ENCODE measurements around the gene WASF2.
"Not testable (repeated sequence)": the region's sequence is repeated elsewhere in the genome, so short reads cannot be mapped to it uniquely, and the experiment has no call there.

Gene WASF2, protein sequence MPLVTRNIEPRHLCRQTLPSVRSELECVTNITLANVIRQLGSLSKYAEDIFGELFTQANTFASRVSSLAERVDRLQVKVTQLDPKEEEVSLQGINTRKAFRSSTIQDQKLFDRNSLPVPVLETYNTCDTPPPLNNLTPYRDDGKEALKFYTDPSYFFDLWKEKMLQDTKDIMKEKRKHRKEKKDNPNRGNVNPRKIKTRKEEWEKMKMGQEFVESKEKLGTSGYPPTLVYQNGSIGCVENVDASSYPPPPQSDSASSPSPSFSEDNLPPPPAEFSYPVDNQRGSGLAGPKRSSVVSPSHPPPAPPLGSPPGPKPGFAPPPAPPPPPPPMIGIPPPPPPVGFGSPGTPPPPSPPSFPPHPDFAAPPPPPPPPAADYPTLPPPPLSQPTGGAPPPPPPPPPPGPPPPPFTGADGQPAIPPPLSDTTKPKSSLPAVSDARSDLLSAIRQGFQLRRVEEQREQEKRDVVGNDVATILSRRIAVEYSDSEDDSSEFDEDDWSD
- total RNA-seq: 103 to 331 (median 154) reads per million in 18 experiments

- peak; percentile 98 to 99 for DNase-seq
Measured at GRCh38 chr1:27489973-27490741, at the start of gene WASF2. Gene WASF2, minus strand, starts transcription at chr1:27490167. Its CDS starts 61,277 bp downstream, at chr1:27428890.

DNA sequence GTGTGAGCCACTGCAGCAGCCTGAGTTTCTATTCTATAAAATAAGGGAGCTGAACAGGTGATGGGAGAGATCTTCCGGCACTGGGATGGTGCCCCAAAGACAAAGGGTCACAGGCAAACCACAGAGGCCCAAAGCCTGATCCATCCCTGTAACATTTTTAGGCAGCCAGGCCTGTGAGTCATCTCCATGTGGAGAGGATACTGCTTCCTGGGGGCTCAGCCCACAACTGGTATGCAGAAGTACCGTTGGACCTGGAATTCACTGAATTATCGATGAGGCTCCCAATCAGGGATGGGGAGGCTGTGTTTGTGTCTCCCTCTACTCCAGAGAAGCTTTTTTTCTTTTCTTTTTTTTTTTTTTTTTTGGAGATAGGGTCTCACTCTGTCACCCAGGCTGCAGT, 48.8 kb upstream of the WASF2 start:
- DNase-seq: peak; percentile 20 to 59

DNA sequence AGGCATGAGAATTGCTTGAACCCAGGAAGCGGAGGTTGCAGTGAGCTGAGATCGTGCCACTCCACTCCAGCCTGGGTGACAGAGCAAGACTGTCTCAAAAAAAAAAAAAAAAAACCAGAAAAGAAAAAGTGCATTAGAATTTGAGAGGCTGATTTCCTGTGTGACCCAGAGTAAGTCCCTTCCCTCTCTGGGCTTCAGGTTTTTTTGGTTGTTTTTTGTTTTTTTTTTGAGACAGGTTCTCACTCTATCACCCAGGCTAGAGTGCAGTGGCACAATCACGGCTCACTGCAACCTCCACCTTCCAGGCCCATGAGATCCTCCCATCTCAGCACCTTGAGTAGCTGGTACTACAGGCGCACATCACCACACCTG, 48.3 kb upstream of the WASF2 start:
- DNase-seq: not testable (repeated sequence)

DNA sequence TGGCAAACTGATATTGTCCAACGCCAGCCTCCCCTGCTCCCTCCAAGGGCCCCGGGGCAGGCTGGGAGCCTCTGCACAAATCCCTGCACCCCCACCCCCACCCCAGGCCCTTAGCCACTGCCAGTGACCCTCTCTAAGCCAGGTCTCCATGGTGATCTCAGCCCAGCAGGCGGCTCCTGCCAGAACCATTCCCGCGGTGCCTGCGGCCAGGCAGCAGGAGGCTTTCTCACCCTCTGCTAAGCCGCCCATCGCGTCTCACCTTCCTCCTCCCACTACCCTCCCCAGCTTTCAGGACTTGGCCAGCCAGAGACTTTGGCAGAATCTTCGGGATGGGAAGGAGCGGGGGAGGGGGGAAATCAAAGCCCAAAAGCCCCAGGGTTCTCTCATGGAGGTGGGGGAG, 46.8 kb upstream of the WASF2 start:
- no peak for DNase-seq

GRCh38 chr1:27536010-27536757, 46.2 kb upstream of the WASF2 start:
- DNase-seq: no peak

- DNase-seq: no peak
Measured at GRCh38 chr1:27535386-27535785, 45.4 kb upstream of the WASF2 start.

- DNase-seq: no peak
Measured at GRCh38 chr1:27531959-27532685, 42.2 kb upstream of the WASF2 start.

- no peak for DNase-seq
Measured at GRCh38 chr1:27530192-27530591, 40.2 kb upstream of the WASF2 start.

- DNase-seq: no peak
Measured at GRCh38 chr1:27529704-27530018, 39.7 kb upstream of the WASF2 start.

- peak in 1 of 2 donors; percentile 8 for DNase-seq
Measured at GRCh38 chr1:27528818-27529703, 39.1 kb upstream of the WASF2 start.

- peak in 1 of 2 donors; percentile 14 for DNase-seq
Measured at GRCh38 chr1:27527890-27528817, 38.2 kb upstream of the WASF2 start.

- peak in 1 of 2 donors; percentile 24 for DNase-seq
Measured at GRCh38 chr1:27527223-27527889, 37.4 kb upstream of the WASF2 start.

GRCh38 chr1:27526569-27527222, 36.7 kb upstream of the WASF2 start:
- peak; percentile 46 to 75 for DNase-seq

DNA sequence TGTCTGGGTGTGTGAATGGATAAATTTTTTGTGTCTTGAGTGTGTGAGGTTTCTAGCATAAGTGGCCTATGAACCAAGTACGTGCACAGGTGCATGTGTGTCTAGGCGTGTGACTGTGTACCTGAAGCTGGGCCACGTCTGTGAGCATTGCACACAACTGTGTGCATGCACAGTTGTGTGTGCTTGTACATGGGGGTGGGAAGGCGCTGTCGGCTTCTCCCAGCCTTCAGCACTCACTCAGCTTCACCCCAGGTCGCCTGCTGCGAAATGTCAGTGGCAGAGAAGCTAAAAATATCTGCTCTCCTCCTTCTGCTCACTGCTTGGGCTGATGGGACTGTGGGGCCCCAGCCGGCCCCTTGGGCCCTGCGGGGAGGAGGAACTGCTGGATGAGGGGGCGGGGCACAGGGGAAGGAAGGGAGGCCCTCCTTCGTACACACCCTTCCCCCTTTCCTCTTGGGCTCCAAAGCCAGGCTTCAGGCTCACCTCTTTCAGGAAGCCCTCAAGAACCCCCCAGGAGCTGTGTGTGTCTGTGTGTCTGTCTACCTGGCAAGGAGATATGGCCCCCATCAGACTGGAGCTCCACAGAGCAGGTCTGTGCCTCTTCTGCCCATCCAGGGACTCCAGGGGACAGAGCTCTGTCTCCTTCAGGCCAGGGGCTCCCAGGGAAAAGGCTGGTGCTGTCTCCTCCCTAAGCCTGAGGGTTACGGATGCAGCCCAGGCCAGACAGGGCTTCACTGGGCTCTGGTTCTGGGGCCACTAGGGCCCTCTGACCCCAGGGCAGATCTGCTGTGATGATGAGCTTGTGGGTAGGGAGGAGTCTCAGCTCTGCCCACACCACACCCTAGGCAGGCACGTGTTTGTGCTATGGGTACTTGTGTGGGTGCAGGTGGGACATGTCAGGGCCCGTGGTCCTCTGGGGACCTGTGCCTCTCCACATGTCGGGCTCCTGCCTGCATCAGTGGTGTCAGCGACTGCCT, 35.6 kb upstream of the WASF2 start:
- peak; percentile 85 to 91 for DNase-seq

DNA sequence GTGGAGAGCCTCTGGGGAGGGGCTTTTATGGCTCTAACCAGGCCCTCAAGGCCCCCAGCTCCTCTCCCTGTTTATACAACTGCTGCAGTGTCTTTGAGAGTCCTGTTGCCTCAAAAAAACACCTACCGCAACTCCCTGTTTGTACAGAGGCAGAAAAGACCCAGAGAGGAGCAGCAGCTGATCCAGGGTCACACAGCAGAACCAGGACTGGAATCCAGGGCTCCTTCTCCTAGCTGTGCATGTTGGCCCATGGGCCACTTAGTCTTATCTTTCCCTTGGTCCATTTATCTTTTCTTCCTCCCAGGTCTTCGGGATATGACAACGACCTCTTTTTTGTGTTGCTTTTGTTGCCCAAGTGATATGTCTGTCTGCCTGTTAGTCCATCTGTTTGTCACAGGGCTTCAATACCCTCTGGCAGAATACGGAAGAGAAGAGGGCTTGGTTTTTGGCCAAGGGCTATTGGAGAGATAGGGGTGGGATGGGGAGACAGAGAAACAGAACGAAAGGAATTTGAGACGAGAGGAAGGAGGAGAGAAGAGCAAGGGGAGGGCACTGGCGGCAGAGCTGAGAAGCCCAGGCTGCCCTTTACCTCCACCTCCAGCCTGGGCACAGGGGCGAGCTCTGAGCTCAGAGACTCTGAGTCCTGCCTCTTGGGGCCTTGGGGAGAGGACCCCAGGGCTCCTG, 33.5 kb upstream of the WASF2 start:
- DNase-seq: no peak

DNA sequence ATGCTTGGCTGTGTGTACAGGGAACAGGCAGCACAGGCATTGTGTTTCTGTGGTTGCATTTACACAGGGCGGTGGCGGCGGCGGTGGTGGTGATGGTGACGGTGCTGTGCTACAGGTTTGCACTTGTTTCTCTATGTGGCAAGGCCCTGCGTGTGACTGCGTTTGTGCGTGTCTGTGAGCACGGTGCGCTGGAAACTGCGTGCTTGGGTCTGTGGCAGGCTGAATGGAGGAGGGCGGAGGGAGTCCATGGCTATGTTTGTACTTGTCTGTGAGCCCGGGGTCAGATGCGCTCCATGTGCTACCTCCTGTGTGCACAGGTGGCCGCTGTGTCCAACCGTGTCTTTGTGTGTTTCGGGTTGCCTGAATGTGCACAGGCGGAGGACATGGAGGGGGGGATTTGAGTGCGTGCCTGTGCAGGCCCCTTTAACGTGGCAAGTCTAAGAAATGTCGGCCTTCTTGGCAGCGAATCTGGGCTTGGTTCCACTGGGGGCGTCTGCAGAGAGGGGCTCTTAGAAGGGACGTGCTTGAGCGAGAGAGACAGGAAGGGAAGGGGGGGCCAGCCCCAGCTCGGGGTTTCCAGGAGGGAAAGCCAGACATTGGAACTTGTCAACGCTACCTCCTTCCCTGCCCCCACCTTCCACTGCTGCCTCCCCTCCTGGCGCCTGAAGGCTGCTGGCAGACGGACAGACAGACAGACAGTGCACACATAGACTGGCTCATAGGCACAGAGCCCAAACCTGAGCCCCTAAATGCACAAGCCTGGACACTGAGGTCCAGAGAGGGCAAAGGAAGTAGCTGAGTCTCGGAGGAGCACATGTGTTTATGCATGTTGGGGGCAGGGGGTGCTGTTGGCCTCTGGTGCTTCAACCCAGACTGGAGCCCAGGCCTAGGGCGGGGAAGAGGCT, 32.7 kb upstream of the WASF2 start:
- peak; percentile 11 to 45 for DNase-seq

All from inflammatory macrophage (primary cell).